ENCODE results near the gene SLC46A3.

DNA sequence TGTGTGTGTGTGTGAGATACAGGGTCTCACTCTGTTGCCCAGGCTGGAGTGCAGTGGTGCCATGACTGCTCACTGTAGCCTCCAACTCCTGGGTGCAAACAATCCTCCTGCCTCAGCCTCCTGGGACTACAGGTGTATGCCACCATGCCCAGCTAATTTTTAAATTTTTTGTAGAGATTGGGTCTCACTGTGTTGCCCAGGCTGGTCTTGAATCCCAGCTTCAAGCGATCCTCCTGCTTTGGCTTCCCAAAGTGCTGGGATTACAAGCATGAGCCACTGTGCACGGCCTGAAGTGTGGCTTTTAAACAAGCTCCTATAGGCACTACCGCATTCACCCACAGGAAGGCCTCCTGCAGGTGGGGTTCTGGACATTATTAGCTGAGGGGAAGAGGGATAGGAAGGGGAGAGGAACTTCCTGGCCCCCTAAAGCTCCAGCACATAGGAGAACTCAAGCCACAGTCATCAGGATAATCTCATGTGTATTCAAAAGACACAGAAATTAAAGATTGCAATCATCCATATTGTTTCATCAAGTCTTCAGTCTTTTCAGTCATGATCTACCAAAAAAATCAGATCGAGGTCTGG is 24.8 kb upstream of the SLC46A3 start:
- TF ChIP-seq, protein P1, sequence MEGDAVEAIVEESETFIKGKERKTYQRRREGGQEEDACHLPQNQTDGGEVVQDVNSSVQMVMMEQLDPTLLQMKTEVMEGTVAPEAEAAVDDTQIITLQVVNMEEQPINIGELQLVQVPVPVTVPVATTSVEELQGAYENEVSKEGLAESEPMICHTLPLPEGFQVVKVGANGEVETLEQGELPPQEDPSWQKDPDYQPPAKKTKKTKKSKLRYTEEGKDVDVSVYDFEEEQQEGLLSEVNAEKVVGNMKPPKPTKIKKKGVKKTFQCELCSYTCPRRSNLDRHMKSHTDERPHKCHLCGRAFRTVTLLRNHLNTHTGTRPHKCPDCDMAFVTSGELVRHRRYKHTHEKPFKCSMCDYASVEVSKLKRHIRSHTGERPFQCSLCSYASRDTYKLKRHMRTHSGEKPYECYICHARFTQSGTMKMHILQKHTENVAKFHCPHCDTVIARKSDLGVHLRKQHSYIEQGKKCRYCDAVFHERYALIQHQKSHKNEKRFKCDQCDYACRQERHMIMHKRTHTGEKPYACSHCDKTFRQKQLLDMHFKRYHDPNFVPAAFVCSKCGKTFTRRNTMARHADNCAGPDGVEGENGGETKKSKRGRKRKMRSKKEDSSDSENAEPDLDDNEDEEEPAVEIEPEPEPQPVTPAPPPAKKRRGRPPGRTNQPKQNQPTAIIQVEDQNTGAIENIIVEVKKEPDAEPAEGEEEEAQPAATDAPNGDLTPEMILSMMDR (conservative IDR thresholded peaks at IDR 0.05; ENCODE audit: low read depth in 2 of 2): no peak
- TF ChIP-seq EZH2 (IDR thresholded peaks at IDR 0.05; ENCODE audit: low read depth, unreplicated experiment) (no peak), EZH2phosphoT487 (IDR thresholded peaks at IDR 0.05; ENCODE audit: unreplicated experiment) (no peak)

All from GM23338 (cell line).